ENCODE data around the gene NDUFA13.

Gene NDUFA13

GRCh38 chr19:19542507-19542906, 26.5 kb downstream of the NDUFA13 start:
- Histone ChIP-seq H3K36me3 (no peaks in the 10 kb centered on the region), H3K9me3 (no peaks in the 10 kb centered on the region), H3K27me3 (peaks cover 38% of the 10 kb centered on the region), H3K27ac (peak overlapping the region; percentile 69), H3K4me3 (ENCODE audit: low read depth in 1 of 2, low read length in 1 of 2) (peak overlapping the region; percentile 37 to 49), H3K4me1 (ENCODE audit: control insufficient read depth in 1 of 2, insufficient read depth in 1 of 2, low read depth in 1 of 2, low read length in 1 of 2) (peaks cover 43 to 46% of the 10 kb centered on the region in 2 experiments)
- TF ChIP-seq CTCF (IDR thresholded peaks at IDR 0.05): peak; percentile 9

GRCh38 chr19:19543101-19543500, 27.1 kb downstream of the NDUFA13 start:
- no peaks in the 10 kb centered on the region for H3K36me3 ChIP-seq
- H3K4me1 ChIP-seq (ENCODE audit: control insufficient read depth in 1 of 2, insufficient read depth in 1 of 2, low read depth in 1 of 2, low read length in 1 of 2): peaks cover 39 to 44% of the 10 kb centered on the region in 2 experiments
- H3K4me3 ChIP-seq (ENCODE audit: low read depth in 1 of 2, low read length in 1 of 2): no peak overlapping the region
- peaks cover 32% of the 10 kb centered on the region for H3K27me3 ChIP-seq
- TF ChIP-seq CTCF (IDR thresholded peaks at IDR 0.05): no peak
- H3K9me3 ChIP-seq: no peaks in the 10 kb centered on the region
- peak overlapping the region; percentile 69 for H3K27ac ChIP-seq

GRCh38 chr19:19543640-19544039, 27.6 kb downstream of the NDUFA13 start:
- Histone ChIP-seq H3K4me3 (ENCODE audit: low read depth in 1 of 2, low read length in 1 of 2) (no peak overlapping the region), H3K27ac (no peak overlapping the region), H3K9me3 (no peaks in the 10 kb centered on the region), H3K4me1 (ENCODE audit: control insufficient read depth in 1 of 2, insufficient read depth in 1 of 2, low read depth in 1 of 2, low read length in 1 of 2) (peaks cover 33 to 39% of the 10 kb centered on the region in 2 experiments), H3K27me3 (peaks cover 27% of the 10 kb centered on the region), H3K36me3 (no peaks in the 10 kb centered on the region)
- no peak for TF ChIP-seq CTCF (IDR thresholded peaks at IDR 0.05)

GRCh38 chr19:19544257-19544953, 28.4 kb downstream of the NDUFA13 start:
- H3K27ac ChIP-seq: no peak overlapping the region
- H3K9me3 ChIP-seq: no peaks in the 10 kb centered on the region
- H3K4me3 ChIP-seq (ENCODE audit: low read depth in 1 of 2, low read length in 1 of 2): no peak overlapping the region
- H3K36me3 ChIP-seq: no peaks in the 10 kb centered on the region
- H3K27me3 ChIP-seq: peaks cover 19% of the 10 kb centered on the region
- H3K4me1 ChIP-seq (ENCODE audit: control insufficient read depth in 1 of 2, insufficient read depth in 1 of 2, low read depth in 1 of 2, low read length in 1 of 2): peaks cover 33 to 34% of the 10 kb centered on the region in 2 experiments
- no peak for TF ChIP-seq CTCF (IDR thresholded peaks at IDR 0.05)

- H3K9me3 ChIP-seq: no peaks in the 10 kb centered on the region
- H3K27ac ChIP-seq: no peak overlapping the region
- TF ChIP-seq CTCF (IDR thresholded peaks at IDR 0.05): no peak
- H3K4me3 ChIP-seq (ENCODE audit: low read depth in 1 of 2, low read length in 1 of 2): no peak overlapping the region
- peaks cover 12% of the 10 kb centered on the region for H3K27me3 ChIP-seq
- peaks cover 30 to 32% of the 10 kb centered on the region in 2 experiments for H3K4me1 ChIP-seq (ENCODE audit: control insufficient read depth in 1 of 2, insufficient read depth in 1 of 2, low read depth in 1 of 2, low read length in 1 of 2)
- H3K36me3 ChIP-seq: no peaks in the 10 kb centered on the region
Observed at GRCh38 chr19:19544954-19545591, 29.0 kb downstream of the NDUFA13 start.

All from neutrophil (primary cell).